Measurements from ENCODE around the gene POP5. TPM values are rescaled to one million over a fixed set of nuclear protein-coding genes. Genes with fewer than 3 reads are reported as not detected.
A peak's percentile ranks its signal among the peaks of the same experiment; 100 is the strongest.
"Not testable (repeated sequence)": the region's sequence is repeated elsewhere in the genome, so short reads cannot be mapped to it uniquely, and the experiment has no call there.

POP5 gene
- total RNA-seq, 2 donors from 2014 or later: 23.9 to 45.8 TPM

GRCh38 chr12:120625557-120626419 lies 44.6 kb upstream of the POP5 start:
- intact Hi-C loops (cut with DNase I): no loop called here
- peak in 1 of 4 donors; percentile 33 for DNase-seq
- TF ChIP-seq POLR2A (IDR thresholded peaks at IDR 0.05): no peak
- TF ChIP-seq CTCF (IDR thresholded peaks at IDR 0.05): no peak

GRCh38 chr12:120620624-120621023 lies 39.4 kb upstream of the POP5 start:
- no peaks in the 10 kb centered on the region for H3K27me3 ChIP-seq
- intact Hi-C loops (cut with DNase I): no loop called here
- no peaks in the 10 kb centered on the region for H3K9me3 ChIP-seq
- no peak for TF ChIP-seq CTCF (IDR thresholded peaks at IDR 0.05)
- no peak for TF ChIP-seq POLR2A (IDR thresholded peaks at IDR 0.05)
- no peaks in the 10 kb centered on the region for H3K36me3 ChIP-seq (replicated peaks in 1 of 2; ENCODE audit: insufficient read depth in 1 of 2, low read depth in 2 of 2)
- H3K4me3 ChIP-seq: no peak overlapping the region
- WGBS, 2 donors: 73 to 100% methylated on average over 1 to 2 of the region's 2 CpGs
- no peak for ATAC-seq
- DNase-seq: no peak
- H3K27ac ChIP-seq: no peak overlapping the region
- H3K4me1 ChIP-seq: no peaks in the 10 kb centered on the region

More at GRCh38 chr12:120625557-120626419, 44.6 kb upstream of the POP5 start:
- Histone ChIP-seq H3K4me1 (no peaks in the 10 kb centered on the region), H3K27ac (no peak overlapping the region), H3K36me3 (replicated peaks in 1 of 2; ENCODE audit: insufficient read depth in 1 of 2, low read depth in 2 of 2) (no peaks in the 10 kb centered on the region), H3K27me3 (no peaks in the 10 kb centered on the region), H3K9me3 (no peaks in the 10 kb centered on the region), H3K4me3 (no peak overlapping the region)
- ATAC-seq: peak; percentile 15
- 56 to 76% methylated on average over 26 of the region's 26 CpGs for WGBS, 2 donors

- 31 to 43% methylated on average over 8 of the region's 8 CpGs for WGBS, 2 donors
- ATAC-seq (no peak), DNase-seq (no peak)
- Histone ChIP-seq H3K9me3 (no peaks in the 10 kb centered on the region), H3K27ac (no peak overlapping the region), H3K4me1 (no peaks in the 10 kb centered on the region), H3K27me3 (no peaks in the 10 kb centered on the region), H3K36me3 (replicated peaks in 1 of 2; ENCODE audit: insufficient read depth in 1 of 2, low read depth in 2 of 2) (no peaks in the 10 kb centered on the region), H3K4me3 (no peak overlapping the region)
- TF ChIP-seq POLR2A (IDR thresholded peaks at IDR 0.05): no peak
- TF ChIP-seq CTCF (IDR thresholded peaks at IDR 0.05): no peak
- intact Hi-C loops (cut with DNase I): no loop called here
Measured at GRCh38 chr12:120618954-120619615, 37.9 kb upstream of the POP5 start.

- DNase-seq; intact Hi-C loops (cut with DNase I); ATAC-seq; H3K9me3 ChIP-seq; H3K4me3 ChIP-seq; H3K4me1 ChIP-seq; H3K36me3 ChIP-seq (replicated peaks in 1 of 2; ENCODE audit: insufficient read depth in 1 of 2, low read depth in 2 of 2); H3K27me3 ChIP-seq; H3K27ac ChIP-seq: not testable (repeated sequence)
- WGBS, 2 donors: 93 to 95% methylated on average over 4 of the region's 4 CpGs
Measured at GRCh38 chr12:120617767-120618166, 36.6 kb upstream of the POP5 start.

- ATAC-seq; H3K4me1 ChIP-seq; H3K36me3 ChIP-seq (replicated peaks in 1 of 2; ENCODE audit: insufficient read depth in 1 of 2, low read depth in 2 of 2); DNase-seq; H3K4me3 ChIP-seq; H3K27ac ChIP-seq; H3K9me3 ChIP-seq; intact Hi-C loops (cut with DNase I); H3K27me3 ChIP-seq: not testable (repeated sequence)
- 60 to 87% methylated on average over 3 of the region's 3 CpGs for WGBS, 2 donors
Measured at GRCh38 chr12:120617193-120617592, 36.0 kb upstream of the POP5 start.
